ENCODE measurements around the gene NFKB2.

Gene NFKB2

DNA sequence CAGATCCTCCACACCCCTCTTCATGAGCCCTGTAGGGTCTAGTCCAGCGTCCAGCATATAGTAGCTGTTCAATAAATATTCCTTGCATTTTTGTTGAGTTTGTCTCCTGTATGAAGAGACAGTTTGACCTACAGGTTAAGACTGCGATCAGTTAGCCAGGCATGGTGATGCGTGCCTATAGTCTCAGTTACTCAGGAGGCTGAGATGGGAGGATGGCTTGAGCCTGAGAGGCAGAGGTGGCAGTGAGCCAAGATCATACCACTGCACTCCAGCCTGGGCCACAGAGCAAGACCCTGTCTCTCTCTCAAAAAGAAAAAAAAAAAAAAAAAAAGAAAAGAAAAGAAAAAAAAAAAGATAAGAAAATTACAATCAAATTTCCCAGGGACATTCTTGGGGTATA lies 42.0 kb downstream of the NFKB2 start:
- no peak for TF ChIP-seq ZFX (IDR thresholded peaks at IDR 0.05; ENCODE audit: borderline replicate concordance)
- TF ChIP-seq, protein P1, sequence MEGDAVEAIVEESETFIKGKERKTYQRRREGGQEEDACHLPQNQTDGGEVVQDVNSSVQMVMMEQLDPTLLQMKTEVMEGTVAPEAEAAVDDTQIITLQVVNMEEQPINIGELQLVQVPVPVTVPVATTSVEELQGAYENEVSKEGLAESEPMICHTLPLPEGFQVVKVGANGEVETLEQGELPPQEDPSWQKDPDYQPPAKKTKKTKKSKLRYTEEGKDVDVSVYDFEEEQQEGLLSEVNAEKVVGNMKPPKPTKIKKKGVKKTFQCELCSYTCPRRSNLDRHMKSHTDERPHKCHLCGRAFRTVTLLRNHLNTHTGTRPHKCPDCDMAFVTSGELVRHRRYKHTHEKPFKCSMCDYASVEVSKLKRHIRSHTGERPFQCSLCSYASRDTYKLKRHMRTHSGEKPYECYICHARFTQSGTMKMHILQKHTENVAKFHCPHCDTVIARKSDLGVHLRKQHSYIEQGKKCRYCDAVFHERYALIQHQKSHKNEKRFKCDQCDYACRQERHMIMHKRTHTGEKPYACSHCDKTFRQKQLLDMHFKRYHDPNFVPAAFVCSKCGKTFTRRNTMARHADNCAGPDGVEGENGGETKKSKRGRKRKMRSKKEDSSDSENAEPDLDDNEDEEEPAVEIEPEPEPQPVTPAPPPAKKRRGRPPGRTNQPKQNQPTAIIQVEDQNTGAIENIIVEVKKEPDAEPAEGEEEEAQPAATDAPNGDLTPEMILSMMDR (IDR thresholded peaks at IDR 0.05), result no peak
- H3K27ac ChIP-seq, result no peak overlapping the region

DNA sequence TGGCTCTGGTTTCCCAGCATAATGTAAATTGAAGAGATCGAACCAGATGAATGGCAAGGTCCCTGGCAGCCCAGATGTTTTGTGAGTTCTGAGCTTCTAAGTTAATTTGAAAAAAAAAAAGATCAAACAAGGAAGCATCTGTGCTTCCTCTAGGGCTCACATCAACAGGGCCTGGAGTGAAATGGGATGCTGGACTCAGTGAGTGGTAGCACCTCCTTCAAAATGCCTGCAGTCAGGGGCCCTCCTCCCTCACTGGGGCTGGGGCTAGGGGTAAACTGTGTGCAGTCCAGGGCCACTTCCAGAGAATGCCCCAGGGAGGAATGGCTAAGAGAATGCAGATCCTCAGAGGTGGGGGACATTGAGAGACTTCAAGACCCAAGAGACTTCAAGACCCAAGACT lies 42.9 kb downstream of the NFKB2 start:
- TF ChIP-seq ZFX (IDR thresholded peaks at IDR 0.05; ENCODE audit: borderline replicate concordance), result no peak
- TF ChIP-seq, protein P1 (IDR thresholded peaks at IDR 0.05), result no peak
- H3K27ac ChIP-seq, result no peak overlapping the region

DNA sequence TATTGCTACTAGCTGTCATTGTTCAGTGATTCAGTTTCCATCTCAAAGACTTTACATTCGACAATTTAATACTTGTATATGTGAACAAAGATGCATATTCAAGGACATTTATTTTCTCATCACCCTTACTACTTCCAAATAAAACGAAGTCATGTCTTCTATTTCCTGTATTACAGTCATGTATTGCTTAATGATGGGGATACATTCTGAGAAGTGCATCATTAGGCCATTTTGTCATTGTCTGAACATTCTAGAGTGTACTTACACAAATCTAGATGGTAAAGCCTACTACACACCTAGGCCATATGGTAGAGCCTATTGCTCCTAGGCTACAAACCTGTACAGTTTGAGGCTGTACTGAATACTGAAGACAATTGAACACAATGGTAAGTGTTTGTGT lies 49.3 kb downstream of the NFKB2 start:
- H3K27ac ChIP-seq, result no peak overlapping the region
- no peak for TF ChIP-seq ZFX (IDR thresholded peaks at IDR 0.05; ENCODE audit: borderline replicate concordance)
- TF ChIP-seq, protein P1 (IDR thresholded peaks at IDR 0.05), result no peak

DNA sequence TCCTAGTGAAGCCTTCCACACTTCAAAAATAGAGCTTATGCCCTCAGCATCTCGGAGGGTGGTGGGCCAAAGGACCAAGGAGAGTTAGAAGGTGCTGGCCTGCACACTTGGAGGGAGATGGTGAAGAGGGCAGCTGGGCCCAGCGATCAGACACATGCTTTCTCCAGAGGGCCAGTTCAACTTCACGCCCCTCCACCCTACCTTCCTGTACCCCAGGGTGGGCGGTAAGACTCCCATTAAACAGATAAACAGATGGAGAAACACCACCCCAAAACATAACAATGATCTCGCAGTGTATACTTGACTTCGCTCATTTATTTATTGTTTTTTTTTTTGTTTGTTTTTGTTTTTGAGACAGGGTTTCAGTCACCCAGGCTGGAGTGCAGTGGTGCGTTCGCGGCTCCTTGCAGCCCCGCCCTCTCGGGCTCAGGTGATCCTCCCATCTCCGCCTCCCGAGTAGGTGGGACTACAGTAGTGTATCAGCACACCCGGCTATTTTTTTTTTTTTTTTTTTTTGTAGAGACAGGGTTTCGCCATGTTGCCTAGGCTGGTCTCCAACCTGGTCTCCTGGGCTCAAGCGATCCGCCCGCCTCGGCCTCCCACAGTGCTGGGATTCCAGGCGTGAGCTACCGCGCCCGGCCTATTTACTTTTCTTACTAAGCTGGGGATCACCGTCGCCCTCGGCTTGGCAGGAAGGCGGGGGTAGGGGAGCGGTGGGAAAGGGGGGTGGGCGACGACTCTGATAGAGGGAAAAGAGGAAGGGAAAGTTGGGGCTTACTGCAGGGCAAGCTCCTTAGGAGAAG lies 54.0 kb downstream of the NFKB2 start:
- TF ChIP-seq ZFX (IDR thresholded peaks at IDR 0.05; ENCODE audit: borderline replicate concordance), result no peak
- TF ChIP-seq, protein P1 (IDR thresholded peaks at IDR 0.05), result no peak
- peak overlapping the region; percentile 97 for H3K27ac ChIP-seq

DNA sequence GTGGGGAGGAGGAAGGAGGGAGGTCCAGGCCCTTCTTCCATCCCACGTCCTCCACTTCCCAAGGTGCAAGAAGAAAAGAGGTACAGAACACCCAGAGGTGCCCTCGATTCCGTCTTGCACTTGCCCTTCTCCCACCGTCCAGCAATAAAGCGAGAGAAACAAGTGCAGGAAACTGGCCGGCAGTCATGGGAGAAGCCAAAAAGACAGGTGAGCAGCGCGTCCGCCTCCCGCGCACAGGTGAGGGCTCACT lies 54.5 kb downstream of the NFKB2 start:
- peak overlapping the region; percentile 97 for H3K27ac ChIP-seq

DNA sequence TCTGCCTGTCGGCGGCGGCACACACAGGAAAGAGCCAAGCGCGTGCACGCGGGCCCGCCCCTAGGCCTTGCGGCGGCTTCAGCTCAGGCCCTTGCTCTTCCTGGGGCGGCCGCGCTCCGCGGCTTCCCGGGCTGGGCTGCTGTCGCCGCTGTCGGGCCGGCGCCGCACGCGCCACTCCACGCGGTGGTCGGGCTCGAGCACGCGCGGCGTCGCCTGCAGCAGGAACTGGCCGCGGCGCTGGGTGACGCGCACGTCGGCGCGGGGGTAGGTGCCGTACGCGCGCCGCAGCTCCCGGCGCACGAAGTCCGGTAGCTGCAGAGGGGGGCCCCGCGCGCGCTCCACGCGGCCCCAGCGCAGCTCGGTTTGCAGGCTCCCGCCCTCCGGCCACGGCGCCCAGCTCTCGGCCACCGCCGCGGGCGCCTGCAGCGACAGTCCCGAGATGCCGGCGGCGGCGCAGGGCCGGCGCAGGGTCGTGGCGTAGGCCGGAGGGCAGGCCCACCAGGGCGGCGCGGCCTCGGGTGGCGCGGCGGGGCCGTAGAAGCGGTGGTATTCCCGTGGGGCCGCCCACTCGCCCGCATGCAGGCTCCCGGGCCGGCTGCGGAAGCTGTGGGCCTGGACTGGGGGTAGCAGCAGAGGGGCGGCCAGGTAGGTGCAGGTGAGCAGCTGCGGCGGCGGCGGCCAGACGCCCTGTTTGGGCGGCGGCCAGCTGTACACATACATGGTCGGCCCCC lies 55.0 kb downstream of the NFKB2 start:
- no peak for TF ChIP-seq ZFX (IDR thresholded peaks at IDR 0.05; ENCODE audit: borderline replicate concordance)
- TF ChIP-seq, protein P1 (IDR thresholded peaks at IDR 0.05), result no peak
- H3K27ac ChIP-seq, result peak overlapping the region; percentile 97

More for the DNA sequence above, 54.5 kb downstream of the NFKB2 start:
- no peak for TF ChIP-seq ZFX (IDR thresholded peaks at IDR 0.05; ENCODE audit: borderline replicate concordance)
- TF ChIP-seq, protein P1 (IDR thresholded peaks at IDR 0.05), result no peak

All from 22Rv1 (cell line).